K562 (cell line): ENCODE data around the gene PYGM. TPM values are rescaled to one million over a fixed set of nuclear protein-coding genes. Genes with fewer than 3 reads are reported as not detected.

ENCODE experiments used
- ATAC-seq: fragments of 200-7000 bp; cut with Tn5 transposase; 3 replicates; pipeline ENCODE4 v1.9.1; 2020; ENCODE audit warnings: moderate library complexity
- BruUV-seq: library from RNA; stranded (reverse); fragments of 400-500 nt; replicated peaks from 2 replicates; lab custom pipeline; 2021; lab: Mats Ljungman, UMichigan
- CTCF ChIA-PET: fragments of 300-600 bp; formaldehyde crosslinking; extraction: SDS; loops from one replicate; lab custom pipeline; 2021; ENCODE audit warnings: low intra/inter-chr PET ratio; lab: Yijun Ruan, JAX
- POLR2A ChIA-PET: fragments of 300-600, 350-650 bp; sonication (Branson Sonifier 250); formaldehyde crosslinking; extraction: SDS; loops from one replicate; lab custom pipeline; 2021; ENCODE audit warnings: antibody characterized with exemption, inconsistent platforms; lab: Yijun Ruan, JAX
- DNase-seq, 4 experiments: peaks; one replicate each; pipeline versions ENCODE4 v3.0.0 to v3.0.0-alpha.2; 2011 to 2018; ENCODE audit warnings: low spot score in 3 of 4, mixed read lengths in 3 of 4; ENCODE audit errors: extremely low read depth in 1 of 4
- FAIRE-seq: peaks from 2 replicates; lab custom pipeline; 2011; peaks lifted over from hg19 to GRCh38; lab: Jason Lieb, UNC
- H2AFZ ChIP-seq: 2 replicates; pipeline ENCODE4 v1.6.0; 2011; ENCODE audit warnings: low read depth, low read length, control low read depth, inconsistent platforms
- H3K27ac ChIP-seq: fragments of 200-600 bp; 3 replicates; pipeline ENCODE4 v1.8.0; 2011; ENCODE audit warnings: low read depth, mild to moderate bottlenecking, control low read depth, inconsistent platforms, low read length, moderate library complexity, mixed read lengths; ENCODE audit errors: extremely low read depth
- H3K27me3 ChIP-seq, 2 experiments: fragments of 300-600 bp in 1 of 2; 2 replicates in 1 of 2; 3 replicates in 1 of 2; pipeline versions ENCODE4 v1.6.0 to v1.8.0; 2011; ENCODE audit warnings: inconsistent platforms in 2 of 2, low read length in 2 of 2, mild to moderate bottlenecking in 1 of 2, mixed read lengths in 1 of 2, moderate library complexity in 1 of 2; ENCODE audit not compliant: control insufficient read depth in 2 of 2, insufficient read depth in 2 of 2
- H3K36me3 ChIP-seq: fragments of 300-600 bp; 3 replicates; pipeline ENCODE4 v1.8.0; 2011; ENCODE audit warnings: mild to moderate bottlenecking, low read length, inconsistent platforms; ENCODE audit not compliant: control insufficient read depth, insufficient read depth
- H3K4me1 ChIP-seq, 2 experiments: fragments of 200-600 bp in 1 of 2; replicated peaks in 1 of 2; 2 replicates in 1 of 2; 3 replicates in 1 of 2; pipeline versions ENCODE4 v1.5.1 to v1.8.0; 2011; ENCODE audit warnings: inconsistent platforms in 2 of 2, low read length in 2 of 2, mild to moderate bottlenecking in 1 of 2, mixed read lengths in 1 of 2, moderate library complexity in 1 of 2; ENCODE audit not compliant: control insufficient read depth in 2 of 2, insufficient read depth in 2 of 2
- H3K4me2 ChIP-seq: 2 replicates; pipeline ENCODE4 v1.6.1; 2011; ENCODE audit warnings: low read length, control low read depth, inconsistent platforms, mixed read lengths; ENCODE audit not compliant: insufficient read depth
- H3K4me3 ChIP-seq: fragments of 200-600 bp; sonication (generic), shearing (Covaris generic); 2 replicates; pipeline ENCODE4 v1.5.1; 2016; ENCODE audit warnings: control low read depth, inconsistent platforms
- H3K79me2 ChIP-seq: fragments of 200-600 bp; 3 replicates; pipeline ENCODE4 v1.8.0; 2011; ENCODE audit warnings: low read length, inconsistent platforms; ENCODE audit not compliant: control insufficient read depth, insufficient read depth
- H3K9ac ChIP-seq, 2 experiments: 2 replicates each; pipeline versions ENCODE4 v1.6.0 to v1.6.1; 2011; ENCODE audit warnings: low read depth in 2 of 2, low read length in 2 of 2, control low read depth in 1 of 2, inconsistent platforms in 1 of 2, mild to moderate bottlenecking in 1 of 2, mixed read lengths in 1 of 2; ENCODE audit not compliant: insufficient read depth in 1 of 2
- H3K9me1 ChIP-seq: one replicate; pipeline ENCODE4 v1.6.0; 2011; ENCODE audit warnings: inconsistent platforms, mild to moderate bottlenecking, low read length, moderate library complexity; ENCODE audit not compliant: control insufficient read depth, insufficient read depth
- H3K9me3 ChIP-seq: replicated peaks from 2 replicates; pipeline ENCODE4 v1.5.1; 2011; ENCODE audit warnings: low read depth, low read length, inconsistent platforms; ENCODE audit not compliant: control insufficient read depth, insufficient read depth
- H4K20me1 ChIP-seq: replicated peaks from 2 replicates; pipeline ENCODE4 v1.6.1; 2011; ENCODE audit warnings: low read length, inconsistent platforms, mixed read lengths; ENCODE audit not compliant: control insufficient read depth, insufficient read depth
- ARHGAP35 ChIP-seq: fragments of 450-650 bp; IDR thresholded peaks from 2 replicates; pipeline ENCODE4 v1.6.1; 2018; ENCODE audit not compliant: partially characterized antibody
- ETV5 ChIP-seq: sonication (generic); formaldehyde crosslinking; IDR thresholded peaks from 2 replicates; pipeline ENCODE4 v1.4.0; 2020; ENCODE audit warnings: low read depth, mild to moderate bottlenecking, missing genetic modification reagents
- FUS ChIP-seq: fragments of 200-400 bp; formaldehyde crosslinking; optimal IDR thresholded peaks from 2 replicates; pipeline ENCODE3; 2017; ENCODE audit warnings: low read depth, low read length
- GABPB2 ChIP-seq: fragments of 250-450 bp; sonication (Bioruptor Pico); conservative IDR thresholded peaks from 2 replicates; pipeline ENCODE4 v1.5.1; 2021; ENCODE audit warnings: mild to moderate bottlenecking
- ILK ChIP-seq: fragments of 450-650 bp; IDR thresholded peaks from 2 replicates; pipeline ENCODE4 v1.6.1; 2016; ENCODE audit warnings: missing genetic modification characterization, low read depth, mild to moderate bottlenecking, missing compliant biosample characterization, moderate library complexity, borderline replicate concordance
- KLF1 ChIP-seq: fragments of 450-650 bp; IDR thresholded peaks from 2 replicates; pipeline ENCODE4 v1.6.1; 2016; ENCODE audit warnings: missing genetic modification characterization, missing compliant biosample characterization
- MAFK ChIP-seq: IDR thresholded peaks from 2 replicates; pipeline ENCODE4 v1.6.1; 2011; ENCODE audit warnings: low read length, improper control_type of control experiment
- RBM39 ChIP-seq: fragments of 200-400 bp; formaldehyde crosslinking; optimal IDR thresholded peaks from 2 replicates; pipeline ENCODE3; 2018; ENCODE audit warnings: low read depth, low read length
- SNRNP70 ChIP-seq: fragments of 200-400 bp; formaldehyde crosslinking; optimal IDR thresholded peaks from 2 replicates; pipeline ENCODE3; 2017; ENCODE audit warnings: low read depth, low read length
- TOE1 ChIP-seq, 2 experiments: fragments of 450-650 bp in 1 of 2; sonication (generic) in 1 of 2; formaldehyde crosslinking in 1 of 2; IDR thresholded peaks; 2 replicates each; pipeline versions ENCODE4 v1.7.1 to v1.8.0; 2016 to 2022; ENCODE audit warnings: borderline replicate concordance in 2 of 2, mild to moderate bottlenecking in 2 of 2, antibody characterized with exemption in 1 of 2, inconsistent platforms in 1 of 2, low read depth in 1 of 2, missing genetic modification reagents in 1 of 2, moderate library complexity in 1 of 2
- ZBTB1 ChIP-seq: sonication (generic); formaldehyde crosslinking; IDR thresholded peaks from 2 replicates; pipeline ENCODE4 v1.8.1; 2023; ENCODE audit warnings: missing genetic modification reagents, low read depth, mild to moderate bottlenecking, borderline replicate concordance
- ZNF143 ChIP-seq: sonication (generic); formaldehyde crosslinking; IDR thresholded peaks from 2 replicates; pipeline ENCODE4 v1.9.0; 2022; ENCODE audit warnings: mild to moderate bottlenecking, missing genetic modification reagents
- ZNF197 ChIP-seq: fragments of 200-800 bp; sonication (Bioruptor generic); IDR thresholded peaks from 2 replicates; pipeline ENCODE4 v1.6.1; 2016; ENCODE audit warnings: low read depth, missing genetic modification characterization, missing compliant biosample characterization
- ZZZ3 ChIP-seq: fragments of 450-650 bp; IDR thresholded peaks from 2 replicates; pipeline ENCODE4 v1.6.1; 2016; ENCODE audit warnings: antibody characterized with exemption, mild to moderate bottlenecking, moderate library complexity
- WGBS: fragments of 100-300 bp; shearing (Covaris generic); methylation state at CpG from one replicate; pipeline ENCODE4 v1.1.6; 2016; ENCODE audit warnings: low coverage, mixed read lengths; ENCODE audit not compliant: insufficient coverage; ENCODE audit errors: missing lambda C conversion rate; 5-methylcytosine and 5-hydroxymethylcytosine counted together
- in situ Hi-C: fragments of 300-500 bp; cut with MboI; formaldehyde crosslinking; loops from 4 replicates; pipeline ENCODE4 v1.15.0; 2018; ENCODE audit warnings: inconsistent platforms, mixed read lengths
- intact Hi-C: fragments of 100-400 bp; cut with micrococcal nuclease; formaldehyde crosslinking; loops from 2 replicates; pipeline ENCODE4 v1.14.2; 2022
- polyA plus RNA-seq, 8 experiments: library from polyadenylated mRNA; depleted of rRNA in 4 of 8; stranded (reverse) in 5 of 8; unstranded in 3 of 8; fragments of >200 nt; fragmentation: Nextera tagmentation in 2 of 8; fragmentation: Illumina TruSeq in 1 of 8; extraction: Ambion mirVana in 2 of 8; extraction: Trizol in 1 of 8; gene quantifications; 2 replicates each; pipeline versions ENCODE4 v1.2.1 to v1.2.3, GENCODE V29; 2011 to 2014; ENCODE audit warnings: inconsistent platforms in 1 of 8, missing spikeins in 1 of 8
- total RNA-seq, 7 experiments: library from RNA; depleted of rRNA in 6 of 7; stranded (reverse); fragments of >200 nt in 6 of 7; fragmentation: Illumina TruSeq in 2 of 7; extraction: Trizol in 2 of 7; gene quantifications; 2 replicates each; pipeline versions ENCODE4 v1.2.1 to v1.2.3, GENCODE V29; 2011 to 2021; ENCODE audit warnings: low replicate concordance in 1 of 7
- TF ChIP-seq, protein P1 (sequence below): IDR thresholded peaks from 3 replicates; pipeline ENCODE4 v1.6.1; 2011; ENCODE audit warnings: borderline replicate concordance, mild to moderate bottlenecking, moderate library complexity; ENCODE audit not compliant: insufficient read length; ENCODE audit errors: extremely low read depth

The PYGM gene
- total and polyA plus RNA-seq, 9 of the 15 experiments (the other 6 are each of a cell fraction or from before 2014, with no cell fraction given) = 0.07 to 1.5 (median 0.68) TPM

GRCh38 chr11:64751580-64751979 is 8.2 kb downstream of the PYGM start (continued):
- no peak for TF ChIP-seq ZNF197 (CRISPR knock-in tag)
- no peak for TF ChIP-seq ZZZ3
- TF ChIP-seq ILK (tag) = no peak
- TF ChIP-seq ARHGAP35 = no peak

GRCh38 chr11:64751136-64751535 is 8.6 kb downstream of the PYGM start:
- in situ Hi-C loops (no loop called here), intact Hi-C loops (no loop called here)
- Histone ChIP-seq H3K4me3 (no peak overlapping the region), H3K27me3 (no peaks in the 10 kb centered on the region), H3K27ac (no peak overlapping the region), H3K4me1 (peaks cover 11 to 50% of the 10 kb centered on the region in 2 experiments)
- ChIA-PET POLR2A (interaction anchor here (0.6 to 1.7 kb wide), 3 partner anchors 9 to 419 kb away, joined by 3 to 5 read pairs (median 4); partner anchors contain the start of gene SPDYC), CTCF (no interaction called here)
- TF ChIP-seq TOE1 (IDR thresholded peaks at IDR 0.05; ENCODE audit: borderline replicate concordance) (no peak), TOE1 (CRISPR knock-in tag; IDR thresholded peaks at IDR 0.05; ENCODE audit: borderline replicate concordance, low read depth) (no peak), SNRNP70 (no peak), ZBTB1 (no peak), FUS (no peak), MAFK (no peak), GABPB2 (CRISPR knock-in tag) (no peak), KLF1 (tag) (no peak), ZNF143 (no peak), RBM39 (no peak), ETV5 (CRISPR knock-in tag) (no peak)
- TF ChIP-seq, protein P1, sequence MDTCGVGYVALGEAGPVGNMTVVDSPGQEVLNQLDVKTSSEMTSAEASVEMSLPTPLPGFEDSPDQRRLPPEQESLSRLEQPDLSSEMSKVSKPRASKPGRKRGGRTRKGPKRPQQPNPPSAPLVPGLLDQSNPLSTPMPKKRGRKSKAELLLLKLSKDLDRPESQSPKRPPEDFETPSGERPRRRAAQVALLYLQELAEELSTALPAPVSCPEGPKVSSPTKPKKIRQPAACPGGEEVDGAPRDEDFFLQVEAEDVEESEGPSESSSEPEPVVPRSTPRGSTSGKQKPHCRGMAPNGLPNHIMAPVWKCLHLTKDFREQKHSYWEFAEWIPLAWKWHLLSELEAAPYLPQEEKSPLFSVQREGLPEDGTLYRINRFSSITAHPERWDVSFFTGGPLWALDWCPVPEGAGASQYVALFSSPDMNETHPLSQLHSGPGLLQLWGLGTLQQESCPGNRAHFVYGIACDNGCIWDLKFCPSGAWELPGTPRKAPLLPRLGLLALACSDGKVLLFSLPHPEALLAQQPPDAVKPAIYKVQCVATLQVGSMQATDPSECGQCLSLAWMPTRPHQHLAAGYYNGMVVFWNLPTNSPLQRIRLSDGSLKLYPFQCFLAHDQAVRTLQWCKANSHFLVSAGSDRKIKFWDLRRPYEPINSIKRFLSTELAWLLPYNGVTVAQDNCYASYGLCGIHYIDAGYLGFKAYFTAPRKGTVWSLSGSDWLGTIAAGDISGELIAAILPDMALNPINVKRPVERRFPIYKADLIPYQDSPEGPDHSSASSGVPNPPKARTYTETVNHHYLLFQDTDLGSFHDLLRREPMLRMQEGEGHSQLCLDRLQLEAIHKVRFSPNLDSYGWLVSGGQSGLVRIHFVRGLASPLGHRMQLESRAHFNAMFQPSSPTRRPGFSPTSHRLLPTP = no peak
- TF ChIP-seq, all 486 proteins: peak for 0
- no peak for DNase-seq
- Histone ChIP-seq H3K79me2 (no peaks in the 10 kb centered on the region), H3K9me1 (no peaks in the 10 kb centered on the region), H3K4me2 (no peak overlapping the region), H3K9me3 (no peaks in the 10 kb centered on the region), H3K9ac (0 out of 4 replicates have a peak overlapping the region, but pooled peaks of 1 of the 2 experiments have one; percentile 29), H3K36me3 (no peaks in the 10 kb centered on the region), H2AFZ (no peak overlapping the region), H4K20me1 (no peaks in the 10 kb centered on the region)
- 70% methylated on average over 9 of the region's 9 CpGs for WGBS
- no TSS peak for BruUV-seq
- FAIRE-seq = no peak
- no peak for ATAC-seq
